Activated T-cell treated with anti-CD3 and anti-CD28 coated beads for 48 hours (primary cell): ENCODE data around the gene CA12.
"Not testable (repeated sequence)": the region's sequence is repeated elsewhere in the genome, so short reads cannot be mapped to it uniquely, and the experiment has no call there.

ENCODE experiments used
- DNase-seq: peaks from one replicate; pipeline ENCODE4 v3.0.0-alpha.2; 2020; ENCODE audit warnings: low read depth

The CA12 gene

DNA sequence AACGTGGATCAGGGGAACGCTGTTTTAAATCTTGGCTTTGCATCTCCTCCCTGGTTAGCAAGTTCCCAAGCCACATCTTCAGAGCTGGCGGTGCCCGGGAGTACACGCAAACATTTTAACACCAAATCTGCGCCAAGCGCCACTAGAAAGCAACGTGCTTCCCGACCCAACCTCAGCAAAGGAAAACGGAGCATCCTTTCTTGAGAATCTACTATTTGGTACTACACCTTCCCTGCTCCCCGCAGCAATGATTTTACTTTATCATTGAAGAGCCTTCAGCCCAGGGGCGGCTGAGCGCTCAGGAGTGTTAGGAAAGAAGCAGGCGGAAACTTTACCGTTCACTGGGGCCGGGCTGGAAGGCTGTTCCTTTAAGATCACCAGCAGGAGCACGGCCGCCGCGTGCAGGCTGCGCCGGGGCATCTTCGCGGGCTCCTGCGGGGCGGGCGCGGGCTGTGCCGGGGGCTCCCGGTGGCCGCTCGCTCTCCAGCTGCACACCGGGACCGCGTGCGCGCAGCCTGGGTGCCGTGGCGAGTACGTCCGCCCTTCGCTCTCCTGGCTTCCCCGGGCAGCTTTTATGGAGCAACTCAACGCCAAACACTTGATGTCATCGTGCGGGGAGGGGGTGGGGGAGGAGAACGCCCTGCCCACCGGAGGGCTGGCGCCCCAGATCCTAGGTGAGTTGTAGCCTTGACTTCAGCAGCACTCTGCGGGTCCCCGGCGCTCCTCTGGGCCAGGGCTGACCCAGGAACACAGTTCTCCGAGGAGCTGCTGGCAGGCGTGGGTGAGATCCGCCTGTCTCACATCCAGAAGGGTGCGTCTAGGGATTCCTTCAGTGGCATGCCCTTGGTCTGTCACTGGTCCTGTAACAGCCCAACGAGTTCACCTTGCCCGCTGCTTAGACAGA, at the start of gene CA12:
CA12 (minus strand) TSS at position 546 of the 904 bp plus-strand sequence; CDS start at position 420, 126 bp downstream.
- no peak for DNase-seq

DNA sequence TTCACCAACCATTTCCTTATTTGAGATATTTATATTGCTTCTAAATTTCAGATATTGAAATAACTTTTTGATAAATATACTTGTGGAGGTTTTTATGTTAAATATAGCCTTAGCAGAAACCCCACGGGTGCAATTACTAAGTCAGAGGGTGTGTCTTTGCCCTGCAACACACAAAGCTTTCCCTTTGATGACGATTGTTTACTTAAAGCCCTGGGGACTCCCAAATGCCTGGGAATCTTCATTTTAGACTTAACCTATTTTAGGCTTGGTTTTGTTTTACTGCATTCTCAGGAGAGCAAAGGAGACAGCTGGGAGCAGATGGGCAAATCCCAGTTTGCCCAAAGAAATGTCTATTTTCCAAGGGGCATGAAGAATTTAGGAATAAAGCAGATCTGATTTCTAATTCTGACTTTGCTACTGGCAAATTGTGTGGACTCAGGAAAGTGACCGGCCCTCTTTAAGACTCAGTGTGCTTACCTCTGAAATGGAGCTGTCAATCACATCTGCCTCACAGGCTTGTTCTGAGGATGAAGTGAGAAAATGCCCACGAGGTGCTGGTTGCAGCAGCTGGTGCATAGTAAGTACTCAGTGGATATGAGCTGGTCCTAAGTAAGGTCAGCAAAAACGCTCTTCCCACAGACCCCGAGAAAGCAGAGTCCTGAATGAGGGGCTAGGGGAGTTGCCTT, 49.3 kb upstream of the CA12 start:
- DNase-seq = no peak

DNA sequence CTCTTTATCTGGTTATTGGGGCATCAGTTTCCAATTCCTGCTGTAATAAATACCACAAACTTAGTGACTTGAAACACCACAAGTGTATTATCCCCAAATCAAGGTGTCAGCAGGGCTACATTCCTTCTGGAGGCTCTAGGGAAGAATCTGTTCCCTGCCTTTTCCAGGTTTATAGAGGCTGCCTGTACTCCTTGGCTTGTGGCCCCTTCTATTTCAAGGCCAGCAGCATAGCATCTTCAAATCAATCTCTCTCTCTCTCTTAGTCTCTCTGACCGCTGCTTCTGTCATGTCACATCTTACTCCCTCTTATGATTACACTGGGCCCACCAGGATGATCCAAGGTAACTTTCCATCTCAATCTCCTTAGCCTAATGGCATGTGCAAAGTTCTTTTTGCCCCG, 44.9 kb upstream of the CA12 start:
- no peak for DNase-seq

DNA sequence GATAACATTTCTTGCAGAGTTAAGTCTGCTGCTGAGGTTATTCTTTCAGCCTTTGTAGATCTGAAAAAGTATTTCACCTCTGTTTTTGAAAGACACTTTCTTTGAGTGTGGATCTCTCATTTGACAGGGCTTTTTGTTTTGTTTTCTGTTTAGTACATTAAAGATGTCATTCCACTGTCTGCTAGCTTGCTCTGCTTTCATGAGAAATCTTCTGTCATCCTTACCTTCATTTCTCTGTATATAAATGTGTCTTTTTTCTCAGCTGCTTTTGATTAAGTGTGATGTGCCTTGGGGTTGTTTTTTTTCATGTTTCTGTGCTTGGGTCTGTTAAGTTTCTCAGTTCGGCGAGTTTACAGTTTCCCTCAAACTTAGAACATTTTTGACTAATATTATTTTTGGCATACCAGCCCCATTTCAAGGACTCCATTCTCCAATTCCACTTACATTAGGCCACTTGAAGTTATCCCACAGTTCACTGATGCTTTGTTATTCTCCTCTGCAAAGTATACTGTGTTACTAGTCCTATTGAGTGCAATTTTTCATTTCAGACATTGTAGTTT, 43.9 kb upstream of the CA12 start:
- no peak for DNase-seq

DNA sequence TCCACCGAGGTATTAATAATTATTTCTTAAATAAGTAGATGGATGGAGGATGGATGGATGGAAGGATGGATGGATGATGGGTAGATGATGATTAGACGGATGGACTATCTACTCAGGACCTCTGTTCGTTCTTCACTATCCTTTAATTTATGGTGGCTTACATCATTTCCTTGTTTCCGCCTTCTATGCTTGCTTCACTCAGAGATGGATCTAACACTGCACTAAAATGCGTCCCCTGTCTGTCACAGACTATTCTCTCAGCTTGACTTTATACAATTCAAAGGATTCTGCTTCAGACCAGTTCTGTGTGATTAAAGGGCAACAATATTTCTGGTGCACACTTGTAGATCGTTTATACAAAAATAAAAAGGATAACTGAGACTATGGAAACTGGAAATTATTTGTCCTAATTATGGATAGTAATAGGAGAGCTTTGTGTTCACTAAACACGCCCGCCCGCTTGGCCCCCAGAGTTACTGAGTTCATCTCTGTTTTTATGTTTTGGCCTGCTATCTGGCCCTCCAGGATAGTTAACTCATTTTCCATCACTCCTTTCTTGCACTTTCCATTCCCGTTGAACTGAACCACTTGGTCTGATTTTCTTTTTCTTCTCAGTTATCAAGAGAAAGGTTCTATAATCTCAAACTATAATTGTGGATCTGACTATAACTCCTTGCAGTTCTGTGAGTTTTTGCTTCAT, 41.4 kb upstream of the CA12 start:
- no peak for DNase-seq

DNA sequence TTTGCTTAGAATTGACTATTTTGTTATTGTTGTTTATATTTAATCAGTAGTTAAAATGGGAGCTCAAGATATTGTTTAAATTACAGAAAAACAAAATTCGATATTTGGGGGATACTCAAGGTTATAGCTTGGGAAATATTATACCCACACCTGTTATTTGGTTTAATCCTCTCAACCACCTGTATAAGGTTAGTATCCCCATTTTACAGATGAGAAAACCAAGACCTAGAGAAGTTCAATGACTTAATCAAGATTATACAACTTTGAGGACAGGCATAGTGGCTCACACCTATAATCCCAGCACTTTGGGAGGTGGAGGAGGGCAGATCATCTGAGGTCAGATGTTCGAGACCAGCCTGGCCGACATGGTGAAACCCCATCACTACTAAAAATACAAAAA, 39.8 kb upstream of the CA12 start:
- no peak for DNase-seq

DNA sequence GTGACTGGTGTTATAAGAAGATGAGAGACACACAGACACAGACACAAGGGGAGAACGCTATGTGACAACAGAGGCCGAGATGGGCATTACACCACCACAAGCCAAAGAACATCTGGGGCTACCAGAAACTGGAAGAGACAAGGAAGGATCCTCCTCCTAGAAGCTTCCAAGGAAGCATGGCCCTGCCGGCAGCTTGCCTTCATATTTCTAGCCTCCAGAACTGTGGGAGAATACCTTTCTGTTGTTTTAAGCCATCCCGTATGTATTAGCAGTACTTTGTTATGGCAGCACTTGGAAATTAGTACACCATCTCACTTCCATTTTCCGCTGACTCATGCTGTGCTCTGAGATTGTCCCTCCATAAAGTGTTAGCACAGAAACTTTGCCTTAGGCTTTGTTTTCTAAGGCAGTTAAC, 38.7 kb upstream of the CA12 start:
- no peak for DNase-seq

DNA sequence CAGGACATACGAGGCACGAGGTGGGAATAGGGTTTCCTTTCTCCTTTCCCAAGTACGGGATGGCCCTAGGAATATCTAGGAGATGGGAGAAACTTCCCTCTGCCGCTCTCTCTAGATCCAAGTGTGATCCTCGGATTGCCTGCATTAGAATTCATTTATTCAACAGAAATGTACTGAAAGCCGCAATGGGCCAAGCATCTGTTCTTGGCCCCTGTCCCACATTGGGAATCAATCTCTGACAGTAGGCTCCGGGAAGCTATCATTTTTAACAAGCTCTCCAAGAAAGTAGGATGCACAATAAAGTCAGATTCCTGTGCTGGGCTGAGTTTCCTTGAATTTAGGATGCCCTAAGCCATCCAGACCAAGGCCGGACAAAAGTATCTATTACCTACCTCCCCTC, 37.2 kb upstream of the CA12 start:
- no peak for DNase-seq

DNA sequence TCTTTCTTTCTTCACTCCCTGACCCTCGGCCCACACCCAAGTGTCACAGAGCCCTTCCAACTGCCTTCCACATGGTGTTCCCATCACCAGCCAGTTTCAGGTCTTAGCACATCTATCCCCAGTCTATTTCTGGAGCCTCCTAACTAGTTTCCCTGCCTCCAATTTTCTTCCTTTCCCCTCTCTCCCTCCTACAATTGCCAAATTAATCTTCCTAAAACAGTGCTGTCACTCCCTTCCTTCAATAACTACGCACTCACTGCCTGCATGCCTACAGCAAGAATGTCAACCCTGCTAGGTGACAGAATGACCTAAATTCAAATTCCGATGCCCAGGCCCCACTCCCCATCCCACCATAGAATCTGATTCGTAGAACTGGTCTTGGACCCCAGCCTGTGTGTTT, 36.1 kb upstream of the CA12 start:
- no peak for DNase-seq

DNA sequence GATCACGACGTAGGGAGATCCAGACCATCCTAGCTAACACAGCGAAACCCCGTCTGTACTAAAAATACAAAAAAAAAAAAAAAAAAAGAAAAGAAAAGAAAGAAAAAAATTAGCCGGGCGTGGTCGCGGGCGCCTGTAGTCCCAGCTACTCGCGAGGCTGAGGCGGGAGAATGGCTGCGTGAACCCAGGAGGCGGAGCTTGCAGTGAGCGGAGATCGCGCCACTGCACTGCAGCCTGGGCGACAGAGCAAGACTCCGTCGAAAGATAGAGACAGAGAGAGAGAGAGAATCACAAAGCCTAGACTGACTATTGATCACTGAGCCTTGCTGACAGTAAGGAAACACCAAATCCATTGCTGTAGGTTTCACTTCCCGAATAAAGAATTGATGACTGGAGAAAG, 35.6 kb upstream of the CA12 start:
- DNase-seq = not testable (repeated sequence)

DNA sequence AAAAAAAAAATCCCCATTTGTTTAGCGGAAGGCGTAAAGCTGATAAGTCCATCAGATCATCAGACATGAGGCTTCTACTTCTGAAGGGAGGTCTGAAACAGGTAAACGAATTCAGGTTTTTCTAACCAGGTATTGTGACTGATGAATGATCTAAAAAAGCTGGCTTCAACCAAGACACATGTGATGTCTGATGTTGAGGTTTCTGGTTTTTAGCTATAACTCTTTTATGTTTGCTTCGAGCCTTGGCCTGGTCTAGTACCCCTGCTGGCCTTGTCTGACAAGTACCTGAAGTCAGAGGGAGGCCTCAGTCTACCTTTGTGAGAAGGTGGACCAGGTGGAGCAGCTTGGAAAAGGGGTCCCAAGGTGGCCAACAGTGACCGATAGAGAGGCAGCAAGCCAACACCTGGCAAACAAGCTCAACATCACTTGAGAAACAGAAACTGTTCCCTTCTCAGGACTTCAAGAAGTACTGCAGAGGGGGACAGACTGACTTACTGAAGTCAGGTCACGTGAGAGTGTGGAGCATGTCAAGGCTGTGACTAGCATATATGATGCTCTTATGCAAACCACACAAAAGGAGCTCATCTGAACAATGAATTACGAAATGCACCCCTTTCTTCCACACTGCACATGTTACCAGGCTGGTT, 33.0 kb upstream of the CA12 start:
- no peak for DNase-seq

DNA sequence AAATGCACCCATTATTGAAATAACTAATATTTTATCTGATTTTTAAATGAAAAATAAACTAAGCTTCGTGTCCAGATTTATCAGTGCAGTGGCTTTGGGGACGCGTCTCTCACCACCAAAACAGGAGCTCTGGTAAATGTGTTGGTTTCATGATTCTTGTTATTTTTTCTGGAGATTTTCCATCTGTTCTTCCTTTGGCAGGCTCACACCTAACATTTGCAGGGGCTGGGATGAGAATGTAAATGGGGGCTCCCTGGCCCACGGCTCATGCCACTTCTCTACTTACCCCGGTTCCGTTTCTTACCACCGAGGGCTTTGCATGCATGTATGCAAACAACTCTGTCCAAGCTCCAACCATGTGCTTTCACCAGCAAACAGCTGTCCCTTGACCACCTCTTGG, 30.9 kb upstream of the CA12 start:
- no peak for DNase-seq

DNA sequence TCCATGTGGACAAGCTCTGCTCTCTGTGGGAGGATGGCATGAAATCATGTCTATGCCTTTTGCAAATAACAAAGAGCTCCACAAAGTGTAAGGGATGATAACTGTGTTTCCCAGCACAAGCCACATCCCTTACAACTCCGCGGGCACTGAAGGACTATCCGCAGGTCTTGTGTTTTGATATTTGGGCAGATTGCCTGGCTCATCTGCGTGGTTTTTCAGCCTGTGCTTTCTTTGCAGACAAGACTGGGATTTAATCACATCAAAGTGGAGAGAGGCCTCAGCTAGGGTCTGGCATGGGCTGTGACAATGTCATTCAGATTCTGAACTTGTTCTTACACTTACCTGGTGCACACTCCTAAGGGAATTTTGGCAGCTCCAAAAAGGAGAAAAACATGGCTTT, 30.2 kb upstream of the CA12 start:
- DNase-seq = no peak

DNA sequence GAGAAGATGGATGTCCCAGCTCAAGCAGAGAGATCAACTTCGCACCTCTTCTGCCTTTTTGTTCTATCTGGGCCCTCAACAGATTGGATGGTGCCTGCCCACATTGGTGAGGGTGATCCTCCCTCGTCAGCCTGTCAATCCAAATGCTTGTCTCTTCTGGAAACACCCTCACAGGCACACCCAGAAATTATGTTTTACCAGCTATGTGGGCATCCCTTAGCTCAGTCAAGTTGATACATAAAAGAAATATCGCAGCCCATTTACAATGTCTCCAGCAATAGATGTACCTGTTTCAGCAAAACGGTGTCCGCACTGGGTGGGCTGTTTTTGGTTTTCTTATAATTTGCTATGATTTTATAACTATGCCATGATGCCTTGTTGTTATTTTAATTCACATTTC, 27.5 kb upstream of the CA12 start:
- DNase-seq = no peak

DNA sequence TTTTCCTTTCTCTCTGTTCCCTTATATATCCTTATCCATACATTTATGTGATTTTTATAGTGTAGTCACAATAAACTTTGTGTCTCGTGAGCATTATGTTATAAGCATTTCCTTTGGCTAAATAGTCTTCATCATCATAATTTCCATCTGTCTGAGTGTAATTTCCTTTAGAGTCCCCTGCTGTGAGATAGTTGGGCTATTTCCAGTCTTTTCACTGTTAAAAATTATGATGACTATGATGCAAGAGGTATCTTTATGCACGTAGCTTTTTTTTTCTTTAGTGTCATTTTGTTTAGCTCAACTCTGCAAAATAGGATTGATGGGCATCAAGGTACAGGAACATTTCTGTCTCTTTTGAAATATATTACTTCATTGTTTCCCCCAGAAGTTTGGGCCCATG, 26.9 kb upstream of the CA12 start:
- no peak for DNase-seq

DNA sequence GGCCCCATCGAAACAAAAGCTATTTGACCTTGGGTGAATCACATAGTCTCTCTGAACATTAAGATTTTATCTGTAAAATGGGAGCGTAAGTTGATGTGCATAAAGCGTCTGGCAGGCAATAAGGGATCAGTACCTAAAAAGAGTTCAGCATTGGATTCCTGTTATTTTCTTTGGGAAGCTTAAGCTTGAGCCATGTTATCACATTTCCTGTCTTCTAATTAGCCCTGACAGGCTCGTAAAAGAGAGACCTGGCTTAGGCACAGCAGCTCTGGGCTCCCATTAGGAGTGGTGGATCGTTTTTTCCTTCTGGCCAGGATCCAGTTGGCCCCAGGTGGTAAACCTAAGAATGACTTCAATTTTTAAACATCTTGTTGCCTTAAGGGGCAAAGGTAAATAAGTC, 26.0 kb upstream of the CA12 start:
- no peak for DNase-seq

DNA sequence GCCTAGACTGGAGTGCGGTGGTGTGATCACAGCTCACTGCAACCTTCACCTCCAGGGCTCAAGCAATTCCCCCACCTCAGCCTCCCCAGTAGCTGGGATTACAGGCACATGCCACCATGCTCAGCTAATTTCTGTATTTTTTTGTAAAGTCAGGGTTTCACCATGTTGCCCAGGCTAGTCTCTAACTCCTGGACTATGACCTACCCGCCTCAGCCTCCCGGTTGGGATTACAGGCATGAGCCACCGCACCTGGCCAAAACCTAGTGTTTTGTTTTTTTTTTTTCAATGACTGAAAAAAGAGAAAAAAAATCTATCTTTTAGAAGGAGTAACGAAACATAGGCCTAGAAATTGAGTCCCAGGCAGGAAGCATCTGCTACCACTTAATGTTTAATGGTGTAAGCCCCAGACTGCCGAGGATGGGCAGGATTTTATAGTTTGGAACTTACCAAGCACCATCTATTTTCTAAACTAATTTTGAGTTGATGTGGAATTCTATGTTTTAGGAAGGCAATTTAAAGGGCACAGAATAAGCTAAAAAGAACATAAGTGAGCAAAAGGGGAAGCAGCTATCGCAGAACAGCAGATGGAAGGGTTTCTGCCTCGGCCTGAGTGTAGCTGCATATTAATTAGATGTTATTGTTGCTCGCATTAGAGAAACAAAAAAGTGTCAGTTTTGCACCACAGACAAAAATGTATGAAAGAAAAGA, 24.2 kb upstream of the CA12 start:
- DNase-seq = no peak

DNA sequence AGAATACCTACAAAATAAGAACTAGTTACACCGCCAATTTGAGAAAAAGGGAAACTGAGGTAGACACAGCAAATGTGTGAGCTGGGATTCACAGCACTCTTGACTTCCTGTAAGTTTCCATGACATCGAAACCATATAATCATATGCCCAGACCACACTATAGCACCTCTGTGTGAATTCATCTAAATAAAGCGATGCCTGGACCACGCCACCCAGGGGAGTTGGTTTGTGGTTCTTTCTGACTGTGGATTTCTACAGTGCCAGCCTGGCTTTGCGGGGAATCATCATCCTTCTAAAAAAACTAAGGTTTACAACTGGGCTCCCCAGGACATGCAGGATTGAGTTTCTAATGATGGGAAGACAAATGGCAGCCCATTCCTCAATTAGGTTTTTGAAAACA, 23.5 kb upstream of the CA12 start:
- DNase-seq = no peak

DNA sequence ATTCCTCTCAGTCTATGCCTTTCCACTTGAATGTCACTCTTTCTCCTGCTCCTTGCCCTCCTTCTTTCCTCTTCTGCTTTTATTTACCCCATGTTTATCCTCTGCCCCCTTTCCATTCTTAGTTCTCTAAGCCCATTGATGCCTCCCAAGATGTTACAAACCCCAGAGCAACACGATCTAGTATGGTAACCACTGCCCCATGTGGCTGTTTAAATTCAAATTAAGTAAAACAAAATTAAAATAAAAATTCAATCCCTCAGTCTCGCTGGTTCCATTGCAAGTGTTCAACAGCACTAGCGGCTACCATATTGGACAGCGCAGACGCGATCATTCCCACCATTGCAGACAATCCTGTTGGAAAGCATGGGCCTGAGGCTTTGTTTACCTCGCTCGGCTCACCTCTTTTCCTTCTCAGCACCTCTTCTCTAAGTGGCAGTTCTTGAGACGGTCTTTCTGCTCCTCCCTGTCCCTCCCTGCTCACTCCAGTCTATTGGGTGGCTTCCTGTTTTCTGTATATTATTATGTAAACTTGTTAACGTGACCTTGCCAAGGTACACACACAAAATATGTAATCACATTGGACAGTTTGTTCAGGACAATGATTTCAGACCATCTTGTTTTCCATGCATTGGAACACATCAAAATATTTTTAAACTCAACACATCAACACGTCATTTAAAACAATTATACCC, 21.8 kb upstream of the CA12 start:
- no peak for DNase-seq

DNA sequence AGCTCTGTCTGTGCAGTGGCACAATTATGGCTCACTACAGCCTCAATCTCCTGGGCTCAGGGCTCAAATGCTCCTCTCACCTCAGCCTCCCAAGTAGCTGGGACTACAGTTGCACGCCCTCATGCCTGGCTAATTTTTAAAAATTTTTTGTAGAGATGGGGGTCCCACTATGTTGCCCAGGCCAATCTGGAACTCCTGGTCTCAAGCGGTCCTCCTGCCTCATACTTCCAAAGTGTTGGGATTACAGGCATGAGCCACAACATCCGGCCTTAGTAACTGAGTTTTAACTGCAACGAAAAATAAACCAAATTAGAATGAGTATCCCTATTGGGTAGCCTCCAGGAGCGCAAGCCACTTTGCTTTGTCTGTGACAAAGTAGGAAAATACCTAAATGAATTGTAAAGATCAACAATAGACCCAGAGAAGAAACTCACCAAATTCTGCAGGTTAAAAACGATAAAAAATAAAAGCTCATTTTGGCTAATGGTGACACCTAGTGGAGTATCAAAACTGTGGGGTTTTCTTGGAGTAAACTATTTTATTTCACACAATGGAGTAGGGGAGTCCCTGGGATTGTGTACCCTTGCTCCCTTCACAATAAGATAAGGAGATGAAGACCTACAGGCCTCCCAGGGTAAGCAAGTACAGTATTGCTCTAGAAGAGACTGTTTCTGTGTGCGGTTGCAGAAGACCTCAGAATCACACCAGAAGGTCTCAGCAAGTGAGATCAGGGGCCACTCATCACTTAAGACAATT, 21.0 kb upstream of the CA12 start:
- no peak for DNase-seq
